HG02678 (cell line): ENCODE results near the gene HAP1.
"Not testable (repeated sequence)": the region's sequence is repeated elsewhere in the genome, so short reads cannot be mapped to it uniquely, and the experiment has no call there.

Experiments used
- ATAC-seq: cut with Tn5 transposase; IDR thresholded peaks from one replicate; pipeline ENCODE4 v1.9.1; 2021; ENCODE audit warnings: mild to moderate bottlenecking, moderate library complexity; ENCODE audit not compliant: unreplicated experiment

The HAP1 gene

GRCh38 chr17:41728056-41728455 lies 6.4 kb downstream of the HAP1 start:
- ATAC-seq: no peak

- ATAC-seq: no peak
Observed at GRCh38 chr17:41725134-41725533, 9.3 kb downstream of the HAP1 start.

GRCh38 chr17:41724476-41725050 lies 9.9 kb downstream of the HAP1 start:
- ATAC-seq: no peak

GRCh38 chr17:41723801-41724475 lies 10.5 kb downstream of the HAP1 start:
- ATAC-seq: no peak

- ATAC-seq: no peak
Observed at GRCh38 chr17:41722231-41722630, 12.2 kb downstream of the HAP1 start.

- no peak for ATAC-seq
Observed at GRCh38 chr17:41718287-41718645, 16.2 kb downstream of the HAP1 start.

GRCh38 chr17:41717408-41718286 lies 16.8 kb downstream of the HAP1 start:
- no peak for ATAC-seq

- no peak for ATAC-seq
Observed at GRCh38 chr17:41711669-41712400, 22.6 kb downstream of the HAP1 start, which contains the start of gene GAST. GAST (plus strand) TSS chr17:41712331; CDS start chr17:41715437, 3,106 bp downstream.

- no peak for ATAC-seq
Observed at GRCh38 chr17:41710472-41711090, 23.9 kb downstream of the HAP1 start.

- no peak for ATAC-seq
Observed at GRCh38 chr17:41707803-41708669, 26.4 kb downstream of the HAP1 start.

GRCh38 chr17:41705271-41705991 lies 29.0 kb downstream of the HAP1 start:
- ATAC-seq: no peak

GRCh38 chr17:41702712-41703111 lies 31.7 kb downstream of the HAP1 start:
- ATAC-seq: no peak

GRCh38 chr17:41700843-41701242 lies 33.6 kb downstream of the HAP1 start:
- ATAC-seq: not testable (repeated sequence)

- no peak for ATAC-seq
Observed at GRCh38 chr17:41697122-41697962, 37.1 kb downstream of the HAP1 start.

- ATAC-seq: no peak
Observed at GRCh38 chr17:41695954-41696757, 38.3 kb downstream of the HAP1 start.

- no peak for ATAC-seq
Observed at GRCh38 chr17:41695134-41695661, 39.2 kb downstream of the HAP1 start.
